ENCODE measurements around the gene LGALS9C.
"Not testable (repeated sequence)": the region's sequence is repeated elsewhere in the genome, so short reads cannot be mapped to it uniquely, and the experiment has no call there.

- TF ChIP-seq CTCF, POLR2A (IDR thresholded peaks at IDR 0.05): not testable (repeated sequence)
Observed at GRCh38 chr17:18525015-18525414, 48.4 kb downstream of the LGALS9C start.
